HEK293T (cell line): ENCODE results near the gene KCNF1.

Experiments
- BHLHE40 ChIP-seq: fragments of 450-650 bp; IDR thresholded peaks from 2 replicates; pipeline ENCODE4 v1.6.1; 2016; ENCODE audit warnings: mild to moderate bottlenecking, moderate library complexity, borderline replicate concordance
- ELF4 ChIP-seq: fragments of 450-650 bp; IDR thresholded peaks from 2 replicates; pipeline ENCODE4 v1.6.1; 2017; ENCODE audit warnings: antibody characterized with exemption
- FOXA1 ChIP-seq: fragments of 450-650 bp; IDR thresholded peaks from 2 replicates; pipeline ENCODE4 v1.6.1; 2016; ENCODE audit warnings: mild to moderate bottlenecking
- FOXM1 ChIP-seq: fragments of 450-650 bp; IDR thresholded peaks from 2 replicates; pipeline ENCODE4 v1.6.1; 2017; ENCODE audit warnings: mild to moderate bottlenecking, borderline replicate concordance
- NFRKB ChIP-seq: fragments of 450-650 bp; IDR thresholded peaks from 2 replicates; pipeline ENCODE4 v1.6.1; 2016; ENCODE audit warnings: mild to moderate bottlenecking, moderate library complexity
- PKNOX1 ChIP-seq: fragments of 450-650 bp; IDR thresholded peaks from 2 replicates; pipeline ENCODE4 v1.6.1; 2016
- SP1 ChIP-seq: fragments of 450-650 bp; IDR thresholded peaks from 2 replicates; pipeline ENCODE4 v1.6.1; 2017
- SUZ12 ChIP-seq: fragments of 450-650 bp; IDR thresholded peaks from 2 replicates; pipeline ENCODE4 v1.6.1; 2016; ENCODE audit warnings: mild to moderate bottlenecking
- TARDBP ChIP-seq: fragments of 450-650 bp; IDR thresholded peaks from 2 replicates; pipeline ENCODE4 v1.6.1; 2016
- ZNF384 ChIP-seq: fragments of 450-650 bp; IDR thresholded peaks from 2 replicates; pipeline ENCODE4 v1.6.1; 2016

GRCh38 chr2:10915236-10915635, 3.5 kb downstream of the KCNF1 start:
- TF ChIP-seq FOXA1 (no peak), TARDBP (no peak), SP1 (no peak), BHLHE40 (no peak), PKNOX1 (no peak), FOXM1 (no peak), SUZ12 (no peak), ZNF384 (no peak), ELF4 (no peak), NFRKB (no peak)
